VCaP (cell line): ENCODE data around the gene NOXO1.
"Not testable (repeated sequence)": the region's sequence is repeated elsewhere in the genome, so short reads cannot be mapped to it uniquely, and the experiment has no call there.

Experiments
- H3K27ac ChIP-seq: fragments of 450-650 bp; 2 replicates; pipeline ENCODE4 v1.5.1; 2017
- CTCF ChIP-seq: fragments of 450-650 bp; conservative IDR thresholded peaks from 2 replicates; pipeline ENCODE4 v1.5.1; 2017; ENCODE audit warnings: mild to moderate bottlenecking, moderate library complexity

NOXO1 gene

GRCh38 chr16:1941162-1942046 lies 39.9 kb downstream of the NOXO1 start:
- no peak for TF ChIP-seq CTCF
- no peak overlapping the region for H3K27ac ChIP-seq

GRCh38 chr16:1940273-1941161 lies 40.8 kb downstream of the NOXO1 start:
- H3K27ac ChIP-seq, result no peak overlapping the region
- TF ChIP-seq CTCF, result no peak

- not testable (repeated sequence) for H3K27ac ChIP-seq
Observed at GRCh38 chr16:1939833-1940232, 41.4 kb downstream of the NOXO1 start.

- TF ChIP-seq CTCF, result no peak
- no peak overlapping the region for H3K27ac ChIP-seq
Observed at GRCh38 chr16:1938910-1939309, 42.4 kb downstream of the NOXO1 start.

- no peak overlapping the region for H3K27ac ChIP-seq
- no peak for TF ChIP-seq CTCF
Observed at GRCh38 chr16:1938316-1938715, 43.0 kb downstream of the NOXO1 start.

- TF ChIP-seq CTCF, result no peak
- H3K27ac ChIP-seq, result no peak overlapping the region
Observed at GRCh38 chr16:1936945-1937479, 44.3 kb downstream of the NOXO1 start.

- H3K27ac ChIP-seq, result no peak overlapping the region
- TF ChIP-seq CTCF, result no peak
Observed at GRCh38 chr16:1933097-1933661, 48.1 kb downstream of the NOXO1 start.
